HepG2 (cell line): Measurements from ENCODE around the gene OPTN. TPM values are rescaled to one million over a fixed set of nuclear protein-coding genes. Genes with fewer than 3 reads are reported as not detected.
A peak's percentile ranks its signal among the peaks of the same experiment; 100 is the strongest.

Experiments used
- ARID2 ChIP-seq: sonication (generic); formaldehyde crosslinking; IDR thresholded peaks from 2 replicates; pipeline ENCODE4 v1.8.1; 2022; ENCODE audit warnings: mild to moderate bottlenecking, missing genetic modification reagents, borderline replicate concordance
- ASH2L ChIP-seq: fragments of 300-600, 200-600 bp; sonication (generic); IDR thresholded peaks from 2 replicates; pipeline ENCODE4 v1.7.0; 2017; ENCODE audit warnings: low read depth, mild to moderate bottlenecking, moderate library complexity, mixed read lengths, low read length; ENCODE audit not compliant: insufficient read length
- CREB1 ChIP-seq, 2 experiments: fragments of 450-650 bp in 1 of 2; IDR thresholded peaks; 2 replicates each; pipeline ENCODE4 v1.6.1; 2016 to 2017; ENCODE audit warnings: control low read depth in 1 of 2, mild to moderate bottlenecking in 1 of 2, missing compliant biosample characterization in 1 of 2, missing genetic modification characterization in 1 of 2
- HOXA3 ChIP-seq: sonication (generic); formaldehyde crosslinking; IDR thresholded peaks from 2 replicates; pipeline ENCODE4 v1.5.0; 2020; ENCODE audit warnings: missing genetic modification reagents
- ISX ChIP-seq: sonication (generic); formaldehyde crosslinking; conservative IDR thresholded peaks from 2 replicates; pipeline ENCODE4 v1.5.0; 2020; ENCODE audit warnings: missing genetic modification reagents
- KAT7 ChIP-seq: IDR thresholded peaks from 2 replicates; pipeline ENCODE4 v1.6.1; 2018; ENCODE audit warnings: borderline replicate concordance, missing compliant biosample characterization
- LRRFIP1 ChIP-seq: sonication (generic); formaldehyde crosslinking; conservative IDR thresholded peaks from 2 replicates; pipeline ENCODE4 v1.4.0; 2020; ENCODE audit warnings: missing genetic modification reagents
- POLR2A ChIP-seq, 2 experiments: IDR thresholded peaks; 2 replicates each; pipeline ENCODE4 v1.6.1; 2011; ENCODE audit warnings: low read depth in 2 of 2, low read length in 2 of 2, mild to moderate bottlenecking in 1 of 2, moderate library complexity in 1 of 2; ENCODE audit not compliant: insufficient read depth in 1 of 2
- POLR2G ChIP-seq: fragments of 200-400 bp; formaldehyde crosslinking; IDR thresholded peaks from 2 replicates; pipeline ENCODE4 v1.6.1; 2018; ENCODE audit warnings: mild to moderate bottlenecking, low read depth, low read length, moderate library complexity
- ZBTB38 ChIP-seq: sonication (generic); formaldehyde crosslinking; IDR thresholded peaks from 2 replicates; pipeline ENCODE4 v1.5.1; 2020; ENCODE audit warnings: mild to moderate bottlenecking, missing genetic modification reagents
- ZBTB8A ChIP-seq: sonication (generic); formaldehyde crosslinking; IDR thresholded peaks from 2 replicates; pipeline ENCODE4 v1.4.0; 2020; ENCODE audit warnings: mild to moderate bottlenecking, low read depth, missing genetic modification reagents, borderline replicate concordance
- ZFP91 ChIP-seq: sonication (generic); formaldehyde crosslinking; IDR thresholded peaks from 2 replicates; pipeline ENCODE4 v1.9.0; 2022; ENCODE audit warnings: missing genetic modification reagents, mild to moderate bottlenecking, borderline replicate concordance
- ZNF34 ChIP-seq: sonication (generic); formaldehyde crosslinking; IDR thresholded peaks from 2 replicates; pipeline ENCODE4 v1.4.0; 2020; ENCODE audit warnings: mild to moderate bottlenecking, missing genetic modification reagents, borderline replicate concordance
- ZNF563 ChIP-seq: sonication (generic); formaldehyde crosslinking; IDR thresholded peaks from 2 replicates; pipeline ENCODE4 v1.8.0; 2022; ENCODE audit warnings: mild to moderate bottlenecking, moderate library complexity, missing genetic modification reagents
- polyA plus RNA-seq, 8 experiments: library from polyadenylated mRNA; depleted of rRNA in 3 of 8; stranded (reverse) in 7 of 8; unstranded in 1 of 8; fragments of >200 nt; fragmentation: Illumina TruSeq in 4 of 8; extraction: Trizol in 4 of 8; gene quantifications; 2 replicates each; pipeline versions ENCODE4 v1.2.1 to v1.2.3, GENCODE V29; 2011 to 2016; ENCODE audit warnings: low read depth in 4 of 8, missing spikeins in 1 of 8, mixed read lengths in 1 of 8; ENCODE audit not compliant: insufficient read depth in 1 of 8
- total RNA-seq, 5 experiments: library from RNA; depleted of rRNA; stranded (reverse); fragments of >200 nt; fragmentation: Illumina TruSeq; extraction: Trizol; gene quantifications; 2 replicates each; pipeline ENCODE4 v1.2.3, GENCODE V29; 2016; ENCODE audit warnings: low read depth in 1 of 5
- TF ChIP-seq, protein P1 (sequence below): sonication (generic); formaldehyde crosslinking; IDR thresholded peaks from 2 replicates; pipeline ENCODE4 v1.5.0; 2020; ENCODE audit warnings: mild to moderate bottlenecking, missing genetic modification reagents, borderline replicate concordance
- TF ChIP-seq, protein P2 (sequence below): sonication (generic); formaldehyde crosslinking; IDR thresholded peaks from 2 replicates; pipeline ENCODE4 v1.4.0; 2020; ENCODE audit warnings: mild to moderate bottlenecking, missing genetic modification reagents
- TF ChIP-seq, protein P3 (sequence below): IDR thresholded peaks from 2 replicates; pipeline ENCODE4 v1.6.1; 2016; ENCODE audit warnings: missing genetic modification reagents, missing compliant biosample characterization

OPTN gene
- total and polyA plus RNA-seq, 2 of the 13 experiments (the other 11 are each of a cell fraction or from before 2014, with no cell fraction given): 13.4 to 46.6 TPM

DNA sequence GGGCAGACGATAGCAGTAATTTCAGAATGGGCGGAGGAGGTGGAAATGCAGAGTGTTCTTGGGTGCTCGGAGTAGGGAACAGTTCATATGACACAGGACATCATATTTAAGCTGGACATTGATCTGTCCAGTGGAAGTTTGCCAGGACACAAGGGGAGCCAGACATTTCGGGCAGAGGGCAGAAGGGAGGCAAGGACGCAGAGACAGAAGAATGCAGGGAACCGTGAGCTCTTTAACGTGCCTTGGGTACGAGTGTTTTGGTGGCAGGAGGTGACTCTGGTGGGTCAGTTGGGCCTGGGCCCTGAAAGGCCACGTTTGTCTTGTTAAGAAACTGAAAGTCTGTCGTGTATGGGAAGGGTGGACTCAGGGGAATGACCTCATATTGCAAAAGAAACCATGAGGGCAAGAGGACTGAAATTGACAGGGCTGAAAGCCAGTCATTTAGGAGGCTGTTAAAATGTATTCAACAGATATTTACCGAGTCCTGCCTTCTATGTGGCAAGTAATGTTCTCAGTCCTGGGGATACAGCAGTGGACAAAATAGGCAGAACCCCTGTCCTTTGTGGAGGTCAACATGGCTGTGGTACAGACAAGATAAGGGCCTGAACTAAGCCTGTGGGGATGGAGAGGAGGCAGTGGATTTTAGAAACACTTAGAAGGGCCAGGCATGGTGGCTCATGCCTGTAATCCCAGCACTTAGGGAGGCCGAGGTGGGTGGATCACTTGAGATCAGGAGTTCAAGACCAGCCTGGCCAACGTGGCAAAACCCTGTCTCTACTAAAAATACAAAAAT lies 2.2 kb downstream of the OPTN start (continued):
- TF ChIP-seq, protein P1, sequence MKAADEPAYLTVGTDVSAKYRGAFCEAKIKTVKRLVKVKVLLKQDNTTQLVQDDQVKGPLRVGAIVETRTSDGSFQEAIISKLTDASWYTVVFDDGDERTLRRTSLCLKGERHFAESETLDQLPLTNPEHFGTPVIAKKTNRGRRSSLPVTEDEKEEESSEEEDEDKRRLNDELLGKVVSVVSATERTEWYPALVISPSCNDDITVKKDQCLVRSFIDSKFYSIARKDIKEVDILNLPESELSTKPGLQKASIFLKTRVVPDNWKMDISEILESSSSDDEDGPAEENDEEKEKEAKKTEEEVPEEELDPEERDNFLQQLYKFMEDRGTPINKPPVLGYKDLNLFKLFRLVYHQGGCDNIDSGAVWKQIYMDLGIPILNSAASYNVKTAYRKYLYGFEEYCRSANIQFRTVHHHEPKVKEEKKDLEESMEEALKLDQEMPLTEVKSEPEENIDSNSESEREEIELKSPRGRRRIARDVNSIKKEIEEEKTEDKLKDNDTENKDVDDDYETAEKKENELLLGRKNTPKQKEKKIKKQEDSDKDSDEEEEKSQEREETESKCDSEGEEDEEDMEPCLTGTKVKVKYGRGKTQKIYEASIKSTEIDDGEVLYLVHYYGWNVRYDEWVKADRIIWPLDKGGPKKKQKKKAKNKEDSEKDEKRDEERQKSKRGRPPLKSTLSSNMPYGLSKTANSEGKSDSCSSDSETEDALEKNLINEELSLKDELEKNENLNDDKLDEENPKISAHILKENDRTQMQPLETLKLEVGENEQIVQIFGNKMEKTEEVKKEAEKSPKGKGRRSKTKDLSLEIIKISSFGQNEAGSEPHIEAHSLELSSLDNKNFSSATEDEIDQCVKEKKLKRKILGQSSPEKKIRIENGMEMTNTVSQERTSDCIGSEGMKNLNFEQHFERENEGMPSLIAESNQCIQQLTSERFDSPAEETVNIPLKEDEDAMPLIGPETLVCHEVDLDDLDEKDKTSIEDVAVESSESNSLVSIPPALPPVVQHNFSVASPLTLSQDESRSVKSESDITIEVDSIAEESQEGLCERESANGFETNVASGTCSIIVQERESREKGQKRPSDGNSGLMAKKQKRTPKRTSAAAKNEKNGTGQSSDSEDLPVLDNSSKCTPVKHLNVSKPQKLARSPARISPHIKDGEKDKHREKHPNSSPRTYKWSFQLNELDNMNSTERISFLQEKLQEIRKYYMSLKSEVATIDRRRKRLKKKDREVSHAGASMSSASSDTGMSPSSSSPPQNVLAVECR: peak; percentile 67; the same call in 1 of the 2 replicates
- TF ChIP-seq ZFP91 (CRISPR knock-in tag): peak; percentile 47; the same call in 1 of the 2 replicates
- peak; percentile 59; the same call in 1 of the 2 replicates for TF ChIP-seq ARID2 (CRISPR knock-in tag)
- TF ChIP-seq, protein P2, sequence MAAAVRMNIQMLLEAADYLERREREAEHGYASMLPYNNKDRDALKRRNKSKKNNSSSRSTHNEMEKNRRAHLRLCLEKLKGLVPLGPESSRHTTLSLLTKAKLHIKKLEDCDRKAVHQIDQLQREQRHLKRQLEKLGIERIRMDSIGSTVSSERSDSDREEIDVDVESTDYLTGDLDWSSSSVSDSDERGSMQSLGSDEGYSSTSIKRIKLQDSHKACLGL (CRISPR knock-in tag): no peak
- TF ChIP-seq ASH2L: peak; percentile 50
- TF ChIP-seq POLR2G: 0 out of 2 replicates have a peak, but pooled peaks have one; percentile 28
- no peak for TF ChIP-seq ZNF34 (CRISPR knock-in tag)
- peak; percentile 83; the same call in 1 of the 2 replicates for TF ChIP-seq KAT7 (CRISPR knock-in tag)
- TF ChIP-seq ZNF563: no peak
- peak; percentile 28; the same call in 1 of the 2 replicates for TF ChIP-seq HOXA3 (CRISPR knock-in tag)
- TF ChIP-seq ISX (CRISPR knock-in tag): no peak
- no peak for TF ChIP-seq ZBTB8A (CRISPR knock-in tag)
- TF ChIP-seq LRRFIP1 (CRISPR knock-in tag): no peak
- TF ChIP-seq POLR2A (IDR thresholded peaks at IDR 0.05; ENCODE audit: insufficient read depth in 1 of 2, low read depth in 2 of 2, low read length in 2 of 2): peak in 1 of 2 experiments; percentile 62; a peak in 2 of 4 replicates
- TF ChIP-seq CREB1 (IDR thresholded peaks at IDR 0.05): no peak
- peak; percentile 55; the same call in 1 of the 2 replicates for TF ChIP-seq CREB1 (CRISPR knock-in tag; IDR thresholded peaks at IDR 0.05)
- TF ChIP-seq, protein P3, sequence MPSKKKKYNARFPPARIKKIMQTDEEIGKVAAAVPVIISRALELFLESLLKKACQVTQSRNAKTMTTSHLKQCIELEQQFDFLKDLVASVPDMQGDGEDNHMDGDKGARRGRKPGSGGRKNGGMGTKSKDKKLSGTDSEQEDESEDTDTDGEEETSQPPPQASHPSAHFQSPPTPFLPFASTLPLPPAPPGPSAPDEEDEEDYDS (CRISPR knock-in tag): peak; percentile 19; the same call in 1 of the 2 replicates
- TF ChIP-seq ZBTB38: 0 out of 2 replicates have a peak, but pooled peaks have one; percentile 40
